ENCODE measurements around the gene CASP6. TPM values are rescaled to one million over a fixed set of nuclear protein-coding genes. Genes with fewer than 3 reads are reported as not detected.
A peak's percentile ranks its signal among the peaks of the same experiment; 100 is the strongest.

CASP6 gene
- total and polyA plus RNA-seq, 3 experiments from 2014 or later, result 14.9 to 61.0 (median 15.4) TPM

DNA sequence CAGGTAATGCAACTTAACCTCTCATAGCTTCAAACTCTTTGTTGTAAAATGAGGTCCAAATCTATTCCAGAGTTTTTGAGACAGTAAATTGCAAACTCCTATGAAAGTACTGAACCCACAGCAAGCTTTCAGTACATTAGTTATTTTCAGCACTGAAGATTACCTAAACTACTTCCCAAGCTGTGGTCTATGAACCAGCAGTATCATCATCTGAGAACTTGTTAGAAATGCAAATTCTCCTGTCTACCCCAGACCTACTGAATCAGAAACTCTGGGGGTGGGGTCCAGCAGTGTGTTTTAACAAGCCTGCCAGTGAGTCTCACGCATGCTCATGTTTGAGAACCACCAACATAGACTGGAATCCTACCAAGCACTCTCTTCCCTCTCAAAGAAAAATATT, 5.7 kb upstream of the CASP6 start:
- Histone ChIP-seq H3K27me3 (ENCODE audit: insufficient read depth, low read length, poor library complexity, severe bottlenecking) (no peaks in the 10 kb centered on the region), H3K4me1 (ENCODE audit: insufficient read depth, low read length) (peaks cover under 1% of the 10 kb centered on the region), H3K9me3 (ENCODE audit: low read length) (no peaks in the 10 kb centered on the region), H3K4me3 (ENCODE audit: low read length) (no peak overlapping the region), H3K27ac (ENCODE audit: low read depth, low read length) (no peak overlapping the region), H3K36me3 (ENCODE audit: insufficient read depth, low read length) (no peaks in the 10 kb centered on the region)
- H3K9me3 Mint-ChIP-seq, result no peaks in the 10 kb centered on the region
- peaks cover 0 to 27% (median 0%) of the 10 kb centered on the region in 3 donors for H3K36me3 Mint-ChIP-seq
- ChIA-PET CTCF (no interaction called here), POLR2A (no interaction called here)
- no peak overlapping the region for H3K4me3 Mint-ChIP-seq
- H3K27ac Mint-ChIP-seq, result peak overlapping the region in 2 of 8 donors; percentile 46 to 84
- H3K27me3 Mint-ChIP-seq, result no peaks in the 10 kb centered on the region
- DNase-seq, result no peak
- peaks cover 2 to 3% (median 3%) of the 10 kb centered on the region in 3 donors for H3K4me1 Mint-ChIP-seq

DNA sequence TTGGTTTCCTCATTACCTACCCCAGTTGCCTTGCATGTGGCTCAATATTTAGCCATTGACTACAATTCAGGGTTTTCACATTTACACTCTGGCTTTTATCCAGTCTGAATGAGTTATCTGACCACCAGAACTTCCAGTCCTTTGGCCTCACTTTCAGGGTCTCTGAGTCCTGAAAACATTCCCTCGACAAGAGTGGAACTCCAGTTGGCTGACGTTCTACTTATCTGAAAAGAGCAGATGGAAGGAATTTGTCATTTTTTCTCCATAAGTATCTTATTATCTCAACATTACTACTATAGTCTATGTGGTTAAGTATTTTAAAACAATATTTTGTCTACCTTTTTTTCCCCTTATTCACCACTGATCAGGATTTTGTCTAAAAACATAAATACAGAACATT, 5.2 kb upstream of the CASP6 start:
- H3K9me3 Mint-ChIP-seq, result no peaks in the 10 kb centered on the region
- H3K4me3 Mint-ChIP-seq, result no peak overlapping the region
- Histone ChIP-seq H3K9me3 (ENCODE audit: low read length) (no peaks in the 10 kb centered on the region), H3K27ac (ENCODE audit: low read depth, low read length) (no peak overlapping the region), H3K27me3 (ENCODE audit: insufficient read depth, low read length, poor library complexity, severe bottlenecking) (no peaks in the 10 kb centered on the region), H3K36me3 (ENCODE audit: insufficient read depth, low read length) (no peaks in the 10 kb centered on the region), H3K4me3 (ENCODE audit: low read length) (no peak overlapping the region), H3K4me1 (ENCODE audit: insufficient read depth, low read length) (peaks cover 6% of the 10 kb centered on the region)
- DNase-seq, result no peak
- POLR2A ChIA-PET, result no interaction called here
- H3K27ac Mint-ChIP-seq, result no peak overlapping the region
- CTCF ChIA-PET, result no interaction called here
- H3K27me3 Mint-ChIP-seq, result no peaks in the 10 kb centered on the region
- peaks cover 0 to 24% (median 0%) of the 10 kb centered on the region in 3 donors for H3K36me3 Mint-ChIP-seq
- peaks cover 6 to 8% (median 7%) of the 10 kb centered on the region in 3 donors for H3K4me1 Mint-ChIP-seq

DNA sequence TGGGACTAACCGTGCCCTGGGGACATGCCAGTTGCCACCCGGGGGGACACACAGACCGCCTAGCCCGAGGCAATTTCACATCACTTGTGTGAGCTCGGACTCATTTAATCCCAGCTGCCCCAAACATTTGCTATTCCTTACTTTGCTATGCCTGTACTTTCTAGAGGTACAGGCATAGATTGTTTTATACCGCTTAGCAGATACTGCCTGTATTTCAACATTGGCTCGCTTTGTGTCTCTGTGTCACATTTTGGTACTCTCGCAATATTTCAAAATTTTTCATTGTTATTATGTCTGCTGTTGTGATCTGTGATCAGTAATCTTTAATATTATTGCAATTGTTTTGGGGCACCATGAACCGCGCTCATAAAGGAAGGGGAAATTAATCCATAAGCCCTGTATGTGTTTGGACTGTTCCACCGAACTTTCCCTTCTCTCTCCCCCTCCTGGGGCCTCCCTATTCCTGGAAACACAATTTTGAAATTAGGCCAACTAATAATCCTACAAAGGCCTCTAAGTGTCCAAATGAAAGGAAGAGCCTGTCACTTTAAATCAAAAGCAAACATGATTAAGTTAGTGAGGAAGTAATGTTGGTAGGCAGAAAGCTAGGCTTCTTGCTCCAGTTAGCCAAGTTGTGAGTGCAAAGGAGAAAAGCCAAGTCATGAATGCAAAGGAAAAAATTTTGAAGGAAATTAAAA, 568 bp upstream of the CASP6 start:
- Histone ChIP-seq H3K4me3 (ENCODE audit: low read length) (peak overlapping the region; percentile 76), H3K9me3 (ENCODE audit: low read length) (no peaks in the 10 kb centered on the region), H3K36me3 (ENCODE audit: insufficient read depth, low read length) (no peaks in the 10 kb centered on the region), H3K27me3 (ENCODE audit: insufficient read depth, low read length, poor library complexity, severe bottlenecking) (no peaks in the 10 kb centered on the region), H3K4me1 (ENCODE audit: insufficient read depth, low read length) (peaks cover 24% of the 10 kb centered on the region), H3K27ac (ENCODE audit: low read depth, low read length) (peak overlapping the region; percentile 69)
- Mint-ChIP-seq H3K36me3 (peaks cover 0 to 9% (median 0%) of the 10 kb centered on the region in 3 donors), H3K4me3 (peak overlapping the region; percentile 87 to 96 (median 93)), H3K27me3 (no peaks in the 10 kb centered on the region), H3K4me1 (peaks cover 31 to 42% (median 40%) of the 10 kb centered on the region in 3 donors), H3K9me3 (no peaks in the 10 kb centered on the region), H3K27ac (peak overlapping the region in 7 of 8 donors; percentile 48 to 91 (median 83))
- no peak for DNase-seq
- POLR2A ChIA-PET, result interaction anchor here (0.5 to 3.4 kb wide), 4 partner anchors 11 to 144 kb away, joined by 3 to 16 read pairs (median 4); partner anchors contain the start of genes MCUB and PLA2G12A
- CTCF ChIA-PET, result interaction anchor here (0.8 to 1.6 kb wide), 7 partner anchors 8 to 283 kb away, joined by 3 to 6 read pairs (median 4); partner anchors contain the start of genes MCUB and PLA2G12A

DNA sequence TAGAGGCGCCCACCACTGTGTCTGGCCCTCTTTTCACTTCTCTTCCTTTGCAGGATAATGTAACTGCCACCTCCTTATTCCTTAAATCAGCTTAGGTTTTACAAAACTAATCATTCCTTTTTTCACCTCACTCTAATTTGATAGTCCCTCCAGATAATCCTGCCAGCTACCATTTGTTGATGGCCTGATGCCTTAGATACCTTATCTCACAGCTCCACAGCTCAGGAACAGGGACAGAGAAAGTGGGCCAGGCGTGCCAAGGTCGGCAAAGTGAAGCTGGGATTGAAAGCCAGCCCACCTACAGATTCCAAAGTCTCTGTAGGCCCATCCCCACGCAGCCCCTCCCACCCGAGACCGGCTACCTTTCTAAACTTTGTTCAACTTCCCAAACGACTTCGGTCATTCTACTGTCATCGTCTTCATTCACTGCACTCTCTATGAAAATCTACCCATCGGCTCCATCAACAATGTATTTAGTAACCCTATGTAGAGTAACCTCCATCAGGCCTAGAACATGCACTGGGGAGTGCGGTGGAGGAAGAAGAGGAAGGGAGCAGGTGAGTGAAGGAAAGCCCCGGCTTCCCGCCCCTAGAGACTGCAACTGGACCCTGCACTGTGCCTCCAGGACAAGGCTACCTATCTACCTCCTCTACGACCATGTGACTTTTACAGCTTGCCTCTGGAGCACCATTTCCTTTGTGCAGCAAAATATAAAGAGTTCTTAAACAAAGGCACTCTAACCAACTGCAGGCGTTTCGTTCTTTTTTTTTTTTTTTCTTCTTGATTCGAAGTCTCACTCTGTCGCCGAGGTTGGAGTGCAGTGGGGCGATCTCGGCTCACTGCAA, 1.5 kb downstream of the CASP6 start:
- Mint-ChIP-seq H3K4me3 (peak overlapping the region; percentile 87 to 96 (median 93)), H3K36me3 (peaks cover 0 to 17% (median 4%) of the 10 kb centered on the region in 3 donors), H3K9me3 (no peaks in the 10 kb centered on the region), H3K27me3 (no peaks in the 10 kb centered on the region), H3K27ac (peak overlapping the region; percentile 75 to 96 (median 90)), H3K4me1 (peaks cover 41 to 50% (median 46%) of the 10 kb centered on the region in 3 donors)
- Histone ChIP-seq H3K27me3 (ENCODE audit: insufficient read depth, low read length, poor library complexity, severe bottlenecking) (no peaks in the 10 kb centered on the region), H3K27ac (ENCODE audit: low read depth, low read length) (peak overlapping the region; percentile 69), H3K9me3 (ENCODE audit: low read length) (no peaks in the 10 kb centered on the region), H3K4me3 (ENCODE audit: low read length) (peak overlapping the region; percentile 76), H3K4me1 (ENCODE audit: insufficient read depth, low read length) (peaks cover 24% of the 10 kb centered on the region), H3K36me3 (ENCODE audit: insufficient read depth, low read length) (peaks cover 4% of the 10 kb centered on the region)
- peak in 1 of 5 donors; percentile 21 for DNase-seq
- CTCF ChIA-PET, result interaction anchor here (0.7 to 2.1 kb wide), 9 partner anchors 19 to 275 kb away, joined by 3 to 6 read pairs (median 3); partner anchors contain the start of gene GAR1
- POLR2A ChIA-PET, result interaction anchor here (1.3 to 3.4 kb wide), 3 partner anchors 29 to 142 kb away, joined by 3 to 16 read pairs (median 4); partner anchors contain the start of gene MCUB

DNA sequence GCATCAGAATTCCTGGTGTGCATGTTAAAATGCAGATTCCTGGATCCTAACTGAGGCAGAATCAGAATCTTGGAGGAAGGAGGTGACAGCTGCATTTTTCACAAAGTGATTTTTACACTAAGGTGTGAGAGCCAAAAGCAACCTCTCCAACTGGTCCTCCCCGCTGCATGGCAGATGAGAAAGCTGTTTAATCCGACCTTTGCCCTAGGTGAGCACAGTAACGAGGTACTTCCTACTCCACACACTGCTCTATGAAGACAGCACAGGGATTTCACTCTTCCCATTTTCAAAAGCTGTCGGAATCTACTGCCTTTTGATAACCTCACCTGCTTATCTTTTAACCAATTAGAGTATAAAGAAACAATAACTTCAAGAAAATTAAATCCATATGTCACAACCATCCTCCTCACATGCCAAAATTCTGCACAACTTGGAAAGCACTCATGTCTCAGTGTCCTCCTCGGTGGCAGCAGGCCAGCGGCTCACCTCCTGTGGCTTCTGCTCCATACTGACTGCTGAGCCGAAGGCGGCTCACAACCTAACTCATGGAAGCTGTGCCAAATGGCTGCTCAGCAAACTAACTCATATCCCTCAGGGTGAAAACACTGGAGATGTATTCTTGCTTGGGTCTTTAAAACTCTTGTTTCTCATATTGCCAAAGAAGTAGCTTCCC, 3.6 kb downstream of the CASP6 start:
- no peaks in the 10 kb centered on the region for H3K27me3 Mint-ChIP-seq
- Histone ChIP-seq H3K4me1 (ENCODE audit: insufficient read depth, low read length) (peaks cover 24% of the 10 kb centered on the region), H3K9me3 (ENCODE audit: low read length) (no peaks in the 10 kb centered on the region), H3K27ac (ENCODE audit: low read depth, low read length) (no peak overlapping the region), H3K27me3 (ENCODE audit: insufficient read depth, low read length, poor library complexity, severe bottlenecking) (no peaks in the 10 kb centered on the region), H3K36me3 (ENCODE audit: insufficient read depth, low read length) (peaks cover 4% of the 10 kb centered on the region), H3K4me3 (ENCODE audit: low read length) (no peak overlapping the region)
- no peak overlapping the region for H3K4me3 Mint-ChIP-seq
- peaks cover 0 to 26% (median 6%) of the 10 kb centered on the region in 3 donors for H3K36me3 Mint-ChIP-seq
- no peaks in the 10 kb centered on the region for H3K9me3 Mint-ChIP-seq
- H3K4me1 Mint-ChIP-seq, result peaks cover 41 to 50% (median 50%) of the 10 kb centered on the region in 3 donors
- CTCF ChIA-PET, result interaction anchor here (0.8 to 1.4 kb wide), 3 partner anchors 9 to 140 kb away, joined by 3 to 5 read pairs (median 3); partner anchors contain the start of gene MCUB
- no peak for DNase-seq
- POLR2A ChIA-PET, result interaction anchor here (0.6 kb wide), 2 partner anchors 18 to 123 kb away, joined by 4 to 7 read pairs; no protein-coding TSS in a partner anchor
- H3K27ac Mint-ChIP-seq, result peak overlapping the region in 6 of 8 donors; percentile 9 to 66 (median 45)

DNA sequence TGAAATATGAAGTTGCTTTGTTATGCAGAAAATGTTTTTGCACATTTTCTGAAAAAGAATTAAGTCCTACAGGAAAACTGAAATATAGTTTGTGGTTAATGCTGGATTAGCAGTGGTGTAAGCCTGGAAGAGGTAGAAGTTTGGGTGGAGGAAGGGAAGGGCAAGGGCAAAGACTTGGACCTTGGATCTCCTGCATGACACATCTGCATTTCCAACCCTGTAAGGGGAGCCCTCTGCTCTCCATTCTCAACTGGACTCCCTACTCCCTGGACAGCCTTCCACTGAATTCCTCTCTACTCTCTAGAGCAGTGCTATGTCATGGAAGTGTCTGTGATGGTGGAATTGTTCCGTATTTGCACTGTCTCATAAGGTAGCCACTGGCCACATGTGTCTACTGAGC, 4.6 kb downstream of the CASP6 start:
- peaks cover 4% of the 10 kb centered on the region for H3K36me3 ChIP-seq (ENCODE audit: insufficient read depth, low read length)
- H3K27me3 ChIP-seq (ENCODE audit: insufficient read depth, low read length, poor library complexity, severe bottlenecking), result no peaks in the 10 kb centered on the region
- H3K9me3 Mint-ChIP-seq, result no peaks in the 10 kb centered on the region
- H3K4me3 Mint-ChIP-seq, result peak overlapping the region in 1 of 7 donors; percentile 62
- POLR2A ChIA-PET, result no interaction called here
- peaks cover 37 to 48% (median 46%) of the 10 kb centered on the region in 3 donors for H3K4me1 Mint-ChIP-seq
- H3K9me3 ChIP-seq (ENCODE audit: low read length), result no peaks in the 10 kb centered on the region
- peaks cover 19% of the 10 kb centered on the region for H3K4me1 ChIP-seq (ENCODE audit: insufficient read depth, low read length)
- CTCF ChIA-PET, result interaction anchor here (1.6 kb wide), 1 partner anchor 265 kb away, joined by 4 read pairs; the partner anchor contains the start of gene SEC24B
- peak overlapping the region in 4 of 8 donors; percentile 22 to 87 (median 57) for H3K27ac Mint-ChIP-seq
- H3K36me3 Mint-ChIP-seq, result peaks cover 0 to 35% (median 12%) of the 10 kb centered on the region in 3 donors
- no peaks in the 10 kb centered on the region for H3K27me3 Mint-ChIP-seq
- no peak overlapping the region for H3K4me3 ChIP-seq (ENCODE audit: low read length)
- no peak overlapping the region for H3K27ac ChIP-seq (ENCODE audit: low read depth, low read length)
- no peak for DNase-seq

DNA sequence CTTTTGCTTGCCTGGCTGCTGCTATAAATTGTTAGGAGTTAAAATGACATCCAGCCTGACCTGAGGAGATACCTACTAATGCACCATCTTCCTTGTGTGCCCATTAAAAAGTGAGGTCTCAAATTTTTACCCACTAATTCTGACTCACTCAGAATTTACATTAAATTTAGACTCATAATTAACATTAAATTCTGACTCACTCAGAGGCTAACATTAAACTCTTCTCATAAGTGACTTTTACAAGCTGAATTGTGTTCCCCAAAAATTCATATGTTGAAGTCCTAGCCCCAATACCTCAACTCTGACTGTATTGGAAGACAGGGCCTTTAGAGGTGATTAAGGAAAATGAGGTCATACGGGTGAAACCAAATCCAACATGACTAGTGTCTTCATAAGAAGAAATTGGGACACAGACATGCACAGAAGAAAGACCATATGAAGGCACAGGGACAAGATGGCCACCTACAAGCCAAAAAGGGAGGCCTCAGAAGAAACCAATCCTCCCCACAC, 11.8 kb downstream of the CASP6 start:
- peaks cover 29 to 42% (median 32%) of the 10 kb centered on the region in 3 donors for H3K4me1 Mint-ChIP-seq
- H3K4me3 Mint-ChIP-seq, result peak overlapping the region in 6 of 7 donors; percentile 48 to 74 (median 60)
- H3K4me1 ChIP-seq (ENCODE audit: insufficient read depth, low read length), result peaks cover 19% of the 10 kb centered on the region
- DNase-seq, result no peak
- H3K9me3 ChIP-seq (ENCODE audit: low read length), result no peaks in the 10 kb centered on the region
- H3K36me3 Mint-ChIP-seq, result peaks cover 0 to 67% (median 24%) of the 10 kb centered on the region in 3 donors
- no peaks in the 10 kb centered on the region for H3K27me3 ChIP-seq (ENCODE audit: insufficient read depth, low read length, poor library complexity, severe bottlenecking)
- H3K27me3 Mint-ChIP-seq, result no peaks in the 10 kb centered on the region
- no peaks in the 10 kb centered on the region for H3K9me3 Mint-ChIP-seq
- CTCF ChIA-PET, result interaction anchor here (2.4 kb wide), 1 partner anchor 9 kb away, joined by 5 read pairs; no protein-coding TSS in a partner anchor
- H3K4me3 ChIP-seq (ENCODE audit: low read length), result peak overlapping the region; percentile 23
- POLR2A ChIA-PET, result interaction anchor here (1.1 to 1.3 kb wide), 2 partner anchors 11 to 132 kb away, joined by 3 read pairs; partner anchors contain the start of gene MCUB
- H3K36me3 ChIP-seq (ENCODE audit: insufficient read depth, low read length), result peaks cover 12% of the 10 kb centered on the region
- peak overlapping the region; percentile 55 to 96 (median 80) for H3K27ac Mint-ChIP-seq
- H3K27ac ChIP-seq (ENCODE audit: low read depth, low read length), result no peak overlapping the region

Measured in CD8-positive, alpha-beta memory T cell (primary cell).